C4-2B (cell line): ENCODE measurements around the gene HTR6.

Experiments
- H3K27ac ChIP-seq: fragments of 450-650 bp; 2 replicates; pipeline ENCODE4 v1.5.1; 2017
- CTCF ChIP-seq: fragments of 450-650 bp; conservative IDR thresholded peaks from 2 replicates; pipeline ENCODE4 v1.5.1; 2017; ENCODE audit warnings: mild to moderate bottlenecking
- ZFX ChIP-seq: fragments of 450-650 bp; IDR thresholded peaks from 2 replicates; pipeline ENCODE4 v1.6.1; 2017

The HTR6 gene

GRCh38 chr1:19682901-19683300 lies 18.2 kb downstream of the HTR6 start:
- TF ChIP-seq ZFX (no peak), CTCF (no peak)
- H3K27ac ChIP-seq: no peak overlapping the region

- H3K27ac ChIP-seq: no peak overlapping the region
- TF ChIP-seq CTCF (no peak), ZFX (no peak)
Observed at GRCh38 chr1:19683351-19683750, 18.7 kb downstream of the HTR6 start.

- H3K27ac ChIP-seq: no peak overlapping the region
- TF ChIP-seq ZFX (no peak), CTCF (no peak)
Observed at GRCh38 chr1:19684677-19685076, 20.0 kb downstream of the HTR6 start.

- TF ChIP-seq CTCF: no peak
- no peak for TF ChIP-seq ZFX
- H3K27ac ChIP-seq: no peak overlapping the region
Observed at GRCh38 chr1:19685994-19686393, 21.3 kb downstream of the HTR6 start.

- TF ChIP-seq ZFX: no peak
- TF ChIP-seq CTCF: no peak
- no peak overlapping the region for H3K27ac ChIP-seq
Observed at GRCh38 chr1:19687414-19687813, 22.7 kb downstream of the HTR6 start.

GRCh38 chr1:19688041-19688842 lies 23.6 kb downstream of the HTR6 start:
- H3K27ac ChIP-seq: no peak overlapping the region
- no peak for TF ChIP-seq CTCF
- no peak for TF ChIP-seq ZFX

GRCh38 chr1:19689085-19689757 lies 24.5 kb downstream of the HTR6 start:
- no peak overlapping the region for H3K27ac ChIP-seq
- TF ChIP-seq ZFX (no peak), CTCF (no peak)
